PC-9 (cell line): ENCODE data around the gene TBX15. TPM values are rescaled to one million over a fixed set of nuclear protein-coding genes. Genes with fewer than 3 reads are reported as not detected.

ENCODE experiments used
- BruUV-seq: library from RNA; stranded (reverse); fragments of 400-500 nt; replicated peaks from 2 replicates; lab custom pipeline; 2021; lab: Mats Ljungman, UMichigan
- CTCF ChIA-PET: fragments of 300-600 bp; sonication (Branson Sonifier 250); formaldehyde crosslinking; loops from one replicate; lab custom pipeline; 2022; ENCODE audit warnings: antibody characterized with exemption; lab: Charles Lee
- POLR2A ChIA-PET: fragments of 300-600 bp; sonication (Branson Sonifier 250); formaldehyde crosslinking; loops from one replicate; lab custom pipeline; 2022; ENCODE audit warnings: antibody characterized with exemption; ENCODE audit not compliant: unreplicated experiment; lab: Charles Lee
- DNase-seq, 2 experiments: peaks; one replicate each; pipeline versions ENCODE4 v3.0.0 to v3.0.0-alpha.2; 2015 to 2022; ENCODE audit warnings: mixed read lengths in 1 of 2
- H2AFZ ChIP-seq: fragments of 200-600 bp; sonication (generic); 2 replicates; pipeline ENCODE4 v1.8.1; 2017; ENCODE audit warnings: antibody characterized with exemption
- H3F3A ChIP-seq: fragments of 200-600 bp; sonication (generic); 2 replicates; pipeline ENCODE4 v1.8.1; 2017; ENCODE audit warnings: antibody characterized with exemption, mild to moderate bottlenecking, low read depth; ENCODE audit not compliant: insufficient read depth
- H3K27ac ChIP-seq: fragments of 200-600 bp; sonication (generic); 2 replicates; pipeline ENCODE4 v1.6.1; 2016; ENCODE audit warnings: mixed run types
- H3K27me3 ChIP-seq: fragments of 200-600 bp; sonication (generic); 2 replicates; pipeline ENCODE4 v1.6.1; 2016; ENCODE audit warnings: low read depth, mixed run types; ENCODE audit not compliant: insufficient read depth
- H3K36me3 ChIP-seq: fragments of 200-600 bp; sonication (generic); 2 replicates; pipeline ENCODE4 v1.6.1; 2016; ENCODE audit warnings: low read depth, mixed run types
- H3K4me1 ChIP-seq: fragments of 200-600 bp; sonication (generic); replicated peaks from 2 replicates; pipeline ENCODE4 v1.6.1; 2016; ENCODE audit warnings: mixed run types; ENCODE audit not compliant: insufficient read depth
- H3K4me2 ChIP-seq: fragments of 200-600 bp; sonication (generic); 2 replicates; pipeline ENCODE4 v1.6.1; 2017; ENCODE audit warnings: mixed run types
- H3K4me3 ChIP-seq: fragments of 200-600 bp; sonication (generic); 2 replicates; pipeline ENCODE4 v1.6.1; 2016; ENCODE audit warnings: mixed run types
- H3K79me2 ChIP-seq: fragments of 200-600 bp; sonication (generic); 2 replicates; pipeline ENCODE4 v1.6.1; 2017; ENCODE audit warnings: low read depth, mixed run types
- H3K9me2 ChIP-seq: fragments of 200-600 bp; sonication (generic); 2 replicates; pipeline ENCODE4 v1.8.1; 2017; ENCODE audit warnings: mild to moderate bottlenecking; ENCODE audit not compliant: insufficient read depth
- H3K9me3 ChIP-seq: fragments of 200-600 bp; sonication (generic); 2 replicates; pipeline ENCODE4 v1.8.1; 2016; ENCODE audit warnings: low read depth; ENCODE audit not compliant: insufficient read depth
- H4K20me1 ChIP-seq: fragments of 200-600 bp; sonication (generic); 2 replicates; pipeline ENCODE4 v1.8.1; 2017; ENCODE audit not compliant: insufficient read depth
- CTCF ChIP-seq: fragments of 200-600 bp; sonication (generic); conservative IDR thresholded peaks from 2 replicates; pipeline ENCODE4 v1.6.1; 2017; ENCODE audit warnings: mixed run types, antibody characterized with exemption, mild to moderate bottlenecking, moderate library complexity
- EZH2 ChIP-seq: fragments of 200-600 bp; sonication (generic); IDR thresholded peaks from 2 replicates; pipeline ENCODE4 v1.8.0; 2017; ENCODE audit warnings: antibody characterized with exemption, low read depth
- intact Hi-C: fragments of 100-400 bp; cut with micrococcal nuclease; formaldehyde crosslinking; loops from one replicate; pipeline ENCODE4 v1.10.0; 2022; ENCODE audit not compliant: unreplicated experiment
- total RNA-seq: library from RNA; stranded (reverse); gene quantifications from 2 replicates; pipeline ENCODE4 v1.2.3, GENCODE V29; 2021

Gene TBX15
- total RNA-seq, 1 experiment from 2014 or later = not detected

- intact Hi-C loops = no loop called here
- H3K4me1 ChIP-seq = no peaks in the 10 kb centered on the region
- no peak overlapping the region for H2AFZ ChIP-seq
- no peak for TF ChIP-seq CTCF
- no peak for TF ChIP-seq EZH2
- no peak overlapping the region for H3K4me2 ChIP-seq
- no TSS peak for BruUV-seq
- no peak overlapping the region for H3K4me3 ChIP-seq
- no peak overlapping the region for H3K27ac ChIP-seq
- no peaks in the 10 kb centered on the region for H3K9me2 ChIP-seq
- no peaks in the 10 kb centered on the region for H3K36me3 ChIP-seq
- H3K79me2 ChIP-seq = no peaks in the 10 kb centered on the region
- no peaks in the 10 kb centered on the region for H3F3A ChIP-seq
- H3K9me3 ChIP-seq = no peaks in the 10 kb centered on the region
- no peaks in the 10 kb centered on the region for H3K27me3 ChIP-seq
- POLR2A ChIA-PET = no interaction called here
- H4K20me1 ChIP-seq = no peaks in the 10 kb centered on the region
- no peak for DNase-seq
- CTCF ChIA-PET = no interaction called here
These were observed 22.1 kb upstream of the TBX15 start for GRCh38 chr1:119010201-119010600.

DNA sequence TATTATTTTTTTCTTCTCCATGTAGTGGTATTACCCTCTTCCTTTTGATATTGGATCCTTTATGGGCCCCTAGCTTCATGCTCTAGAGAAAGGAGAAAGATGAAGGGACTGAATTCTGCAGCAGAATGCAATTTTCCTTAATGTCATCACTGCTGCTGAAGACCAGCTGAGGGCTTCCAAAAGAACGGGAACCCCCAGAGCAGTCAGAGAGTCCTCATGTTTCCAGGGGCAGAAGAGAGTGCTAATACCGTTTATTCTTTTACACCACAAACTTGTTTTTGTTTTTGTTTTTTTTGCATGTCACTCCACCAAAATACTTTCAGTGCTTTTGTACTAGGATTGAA lies 21.1 kb upstream of the TBX15 start:
- H3K79me2 ChIP-seq = no peaks in the 10 kb centered on the region
- H3K9me2 ChIP-seq = no peaks in the 10 kb centered on the region
- H3K4me1 ChIP-seq = no peaks in the 10 kb centered on the region
- no peak overlapping the region for H3K4me3 ChIP-seq
- H3K27me3 ChIP-seq = no peaks in the 10 kb centered on the region
- POLR2A ChIA-PET = interaction anchor here (0.6 kb wide), 1 partner anchor 132 kb away, joined by 8 read pairs; no protein-coding TSS in a partner anchor
- no peak overlapping the region for H3K27ac ChIP-seq
- intact Hi-C loops = loop anchor here (2.0 to 10.0 kb wide), 3 partner anchors 266 to 932 kb away; no protein-coding TSS in a partner anchor
- H4K20me1 ChIP-seq = no peaks in the 10 kb centered on the region
- no peak overlapping the region for H2AFZ ChIP-seq
- BruUV-seq = no TSS peak
- no peak overlapping the region for H3K4me2 ChIP-seq
- TF ChIP-seq EZH2 (no peak), CTCF (no peak)
- H3K36me3 ChIP-seq = no peaks in the 10 kb centered on the region
- DNase-seq = no peak
- no peaks in the 10 kb centered on the region for H3F3A ChIP-seq
- CTCF ChIA-PET = interaction anchor here (0.6 kb wide), 5 partner anchors 24 to 994 kb away, joined by 3 to 5 read pairs (median 5); no protein-coding TSS in a partner anchor
- no peaks in the 10 kb centered on the region for H3K9me3 ChIP-seq

GRCh38 chr1:119008483-119009311 lies 20.6 kb upstream of the TBX15 start:
- no peak overlapping the region for H3K4me3 ChIP-seq
- H3K4me1 ChIP-seq = no peaks in the 10 kb centered on the region
- no peak overlapping the region for H2AFZ ChIP-seq
- no peak overlapping the region for H3K4me2 ChIP-seq
- no peaks in the 10 kb centered on the region for H3F3A ChIP-seq
- no TSS peak for BruUV-seq
- intact Hi-C loops = loop anchor here (2.0 to 10.0 kb wide), 3 partner anchors 266 to 932 kb away; no protein-coding TSS in a partner anchor
- H3K27ac ChIP-seq = no peak overlapping the region
- POLR2A ChIA-PET = interaction anchor here (0.5 to 0.6 kb wide), 2 partner anchors 132 to 1070 kb away, joined by 3 to 8 read pairs; no protein-coding TSS in a partner anchor
- TF ChIP-seq EZH2 (no peak), CTCF (peak; percentile 85)
- H3K27me3 ChIP-seq = no peaks in the 10 kb centered on the region
- H3K36me3 ChIP-seq = no peaks in the 10 kb centered on the region
- CTCF ChIA-PET = interaction anchor here (0.6 kb wide), 5 partner anchors 24 to 994 kb away, joined by 3 to 5 read pairs (median 5); no protein-coding TSS in a partner anchor
- no peaks in the 10 kb centered on the region for H3K9me2 ChIP-seq
- H4K20me1 ChIP-seq = no peaks in the 10 kb centered on the region
- DNase-seq = peak in 1 of 2 experiments; percentile 20
- no peaks in the 10 kb centered on the region for H3K9me3 ChIP-seq
- no peaks in the 10 kb centered on the region for H3K79me2 ChIP-seq
